NCI-H2171 treated with DMSO at 0.1 percent for 48 hours (cell line): ENCODE measurements around the gene NUDT16L1.

Experiments
- DNase-seq: peaks from one replicate; lab custom pipeline; 2025; lab: John Stamatoyannopoulos, UW

The NUDT16L1 gene

DNA sequence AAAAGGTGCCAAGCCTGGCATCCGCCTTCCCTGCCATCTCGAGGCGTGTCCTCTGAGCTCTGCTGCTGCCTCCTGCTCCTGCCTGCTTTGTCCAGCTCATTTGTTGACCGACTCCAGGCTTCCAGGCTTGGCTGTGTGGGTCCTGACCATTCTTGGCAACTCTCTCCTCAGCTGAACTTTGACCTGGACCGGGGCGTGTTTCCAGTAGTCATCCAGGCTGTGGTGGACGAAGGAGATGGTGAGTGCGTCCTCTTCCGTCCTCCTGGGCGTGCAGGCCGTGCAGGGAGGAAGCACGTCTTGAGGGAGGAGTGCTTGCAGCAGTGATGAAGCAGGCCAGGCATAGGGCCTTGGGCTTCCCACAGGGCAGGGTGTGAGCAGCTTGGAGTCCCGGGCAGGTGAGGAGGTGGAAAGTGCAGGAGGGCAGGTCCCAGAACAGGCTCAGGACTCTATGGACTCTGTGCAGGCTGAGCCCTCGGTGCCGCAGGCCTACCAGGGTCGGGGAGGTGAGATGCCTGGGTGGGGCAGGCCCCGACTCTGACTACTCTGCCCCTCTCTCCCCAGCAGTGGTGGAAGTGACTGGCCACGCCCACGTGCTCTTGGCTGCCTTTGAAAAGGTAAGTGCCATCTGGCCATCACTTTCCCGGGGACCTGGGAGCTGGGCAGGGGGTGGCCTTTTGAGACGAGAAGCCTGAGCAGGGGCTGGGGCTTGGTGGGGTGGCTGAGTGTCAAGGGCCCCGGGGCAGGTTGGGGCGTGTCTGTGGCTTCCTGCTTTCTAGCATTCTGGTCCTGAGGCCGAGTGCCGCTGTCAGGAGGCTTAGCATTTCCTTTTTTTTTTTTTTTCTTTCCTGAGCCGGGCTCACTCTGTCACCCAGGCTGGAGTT lies 28.6 kb upstream of the NUDT16L1 start:
- DNase-seq: peak; percentile 72

GRCh38 chr16:4666537-4667202 lies 26.7 kb upstream of the NUDT16L1 start:
- no peak for DNase-seq

GRCh38 chr16:4667203-4667963 lies 26.0 kb upstream of the NUDT16L1 start:
- no peak for DNase-seq

DNA sequence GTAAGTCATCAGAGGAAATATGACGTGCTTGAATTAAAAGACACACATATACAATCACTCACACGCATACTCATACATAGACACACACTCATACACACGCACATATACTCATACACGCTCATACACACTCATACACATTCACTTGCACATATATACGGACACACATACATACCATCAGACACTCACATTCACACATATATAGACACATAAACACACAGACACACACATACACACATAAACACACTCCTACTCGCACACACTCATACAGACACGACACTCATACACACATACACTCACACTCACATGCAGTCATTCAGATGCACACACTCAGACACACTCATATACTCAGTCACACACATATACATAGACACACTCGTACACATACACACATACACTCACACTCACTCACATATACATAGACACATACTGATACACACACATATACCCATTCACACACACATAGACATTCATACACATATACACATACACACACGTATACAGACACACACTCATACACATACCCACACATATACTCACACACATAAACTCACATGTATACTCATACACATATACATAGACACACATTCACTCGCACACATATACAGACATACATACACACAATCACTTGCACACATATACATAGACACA lies 24.9 kb upstream of the NUDT16L1 start:
- no peak for DNase-seq

DNA sequence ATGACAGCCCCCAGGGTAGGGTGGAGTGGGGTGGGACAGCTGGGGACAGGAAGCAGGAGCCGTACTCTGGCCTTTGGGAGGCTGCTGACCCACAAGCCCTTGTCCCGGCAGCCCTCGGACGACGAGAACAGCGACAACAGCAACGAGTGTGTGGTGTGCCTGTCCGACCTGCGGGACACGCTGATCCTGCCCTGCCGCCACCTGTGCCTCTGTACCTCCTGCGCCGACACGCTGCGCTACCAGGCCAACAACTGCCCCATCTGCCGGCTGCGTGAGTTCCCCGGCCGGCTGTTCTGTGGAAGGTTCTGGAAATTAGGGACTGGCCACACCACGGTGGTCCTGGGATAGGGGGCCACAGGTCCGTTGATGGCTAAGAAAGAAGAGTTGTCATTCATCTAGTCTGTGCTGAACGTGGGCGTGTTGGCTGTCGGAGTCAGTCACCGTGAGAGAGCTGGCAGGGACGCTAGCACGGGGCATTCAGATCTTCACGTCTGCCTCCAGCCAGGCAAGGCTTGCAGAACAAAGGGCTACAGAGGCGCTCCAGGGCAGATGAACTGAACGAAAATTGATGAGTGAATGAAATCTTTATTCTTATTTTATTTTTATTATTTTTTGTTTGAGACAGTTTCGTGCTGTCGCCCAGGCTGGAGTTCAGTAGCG lies 19.8 kb upstream of the NUDT16L1 start:
- no peak for DNase-seq

- no peak for DNase-seq
These were observed 18.3 kb upstream of the NUDT16L1 start for GRCh38 chr16:4674926-4675530.

DNA sequence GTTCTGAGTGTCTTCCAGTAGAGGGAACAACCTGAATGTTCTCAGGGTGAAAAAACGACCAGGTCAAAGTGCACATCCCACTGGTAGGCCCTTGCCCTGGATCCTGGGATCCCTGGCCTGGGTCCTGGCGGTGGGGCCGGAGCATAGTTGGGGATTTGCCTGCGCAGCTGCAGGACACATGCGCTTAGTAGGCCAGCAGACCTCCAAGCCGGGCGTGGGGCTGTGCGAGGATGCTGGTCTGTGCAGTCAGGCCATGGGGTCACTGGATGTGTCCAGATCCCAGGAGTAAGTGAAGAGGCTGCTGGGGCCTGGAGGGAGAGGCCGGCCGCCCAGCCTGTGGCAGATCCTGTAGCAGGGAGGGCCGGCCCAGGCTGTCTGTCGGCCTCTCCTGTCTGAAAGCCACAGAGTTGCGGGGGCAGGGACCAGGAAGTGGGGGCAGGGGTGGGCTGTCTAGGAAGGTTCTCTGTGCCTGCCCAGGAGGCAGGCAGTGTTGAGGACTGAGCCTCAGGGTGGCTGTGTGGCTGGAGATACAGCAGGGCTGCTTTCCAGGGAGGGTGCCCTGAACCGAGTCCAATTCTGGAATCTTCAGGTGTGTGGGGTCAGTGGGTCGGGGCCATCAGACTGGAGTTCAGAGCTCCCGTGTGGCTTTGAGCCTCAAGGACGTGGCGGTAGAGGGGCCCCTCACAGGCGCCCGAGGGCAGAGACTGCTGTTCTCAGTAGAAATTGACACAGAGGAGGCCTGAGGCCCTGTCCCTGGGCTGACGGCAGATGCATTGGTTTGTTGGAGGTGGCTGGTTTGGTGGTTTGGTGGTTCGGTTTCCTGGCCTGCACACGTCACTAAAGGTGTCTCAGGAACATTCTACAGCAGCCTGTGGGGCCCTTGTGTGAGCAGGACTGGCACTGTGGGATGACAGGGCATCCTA lies 17.2 kb upstream of the NUDT16L1 start:
- no peak for DNase-seq

- DNase-seq: no peak
These were observed 16.5 kb upstream of the NUDT16L1 start for GRCh38 chr16:4676831-4677230.

- DNase-seq: no peak
These were observed 16.0 kb upstream of the NUDT16L1 start for GRCh38 chr16:4677390-4677789.

DNA sequence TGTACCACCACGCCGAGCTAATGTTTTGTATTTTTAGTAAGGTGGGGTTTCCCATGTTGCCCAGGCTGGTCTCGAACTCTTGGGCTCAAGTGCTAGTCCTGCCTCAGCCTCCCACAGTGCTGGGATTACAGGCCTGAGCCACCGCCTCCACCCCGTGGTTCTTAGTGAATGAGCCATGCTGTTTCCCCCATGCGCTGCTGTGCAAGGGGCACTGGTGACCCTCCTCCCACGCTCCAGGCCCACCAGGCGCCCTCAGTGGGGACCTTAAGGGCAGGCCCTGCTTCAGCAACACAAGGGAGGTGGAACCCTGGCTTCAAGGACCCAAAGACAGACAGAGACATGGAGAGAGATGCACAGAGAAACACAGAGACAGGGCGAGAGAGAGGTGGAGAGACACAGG lies 15.4 kb upstream of the NUDT16L1 start:
- DNase-seq: no peak

- no peak for DNase-seq
These were observed 14.8 kb upstream of the NUDT16L1 start for GRCh38 chr16:4678596-4678995.

DNA sequence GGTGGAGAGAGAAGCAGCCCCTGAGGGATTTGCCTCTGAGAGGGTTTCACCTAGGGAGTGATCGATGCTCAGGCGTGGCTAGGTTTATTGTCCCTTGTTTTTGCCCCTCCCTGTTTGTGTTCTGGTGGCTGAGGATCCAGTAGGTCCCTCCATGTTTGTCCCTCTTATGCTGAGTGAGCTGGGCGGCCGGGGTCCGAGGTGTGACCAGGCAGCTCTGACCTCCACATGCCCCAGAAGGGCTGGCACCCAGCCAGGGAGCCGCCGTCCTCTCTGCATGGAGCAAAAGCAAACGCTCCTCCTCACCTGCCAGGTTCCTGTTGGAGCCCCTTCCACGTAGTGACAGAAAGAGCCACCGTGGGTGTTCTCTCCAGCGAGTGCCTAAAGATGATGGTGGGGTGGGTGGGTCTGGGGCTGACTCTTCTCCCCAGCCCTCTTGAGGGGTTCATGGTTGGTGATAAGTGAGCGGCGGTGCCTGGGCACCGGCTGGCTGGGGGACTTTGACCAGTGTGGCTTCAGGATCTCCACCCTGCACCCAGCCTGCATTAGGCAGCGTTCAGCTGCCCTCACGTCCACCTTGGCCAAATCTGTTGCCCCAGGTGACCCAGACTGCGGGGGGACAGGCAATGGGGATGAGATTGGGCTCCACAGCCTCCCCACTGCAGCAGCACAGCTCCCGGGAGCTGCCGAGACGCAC lies 14.1 kb upstream of the NUDT16L1 start:
- peak; percentile 9 for DNase-seq

- no peak for DNase-seq
These were observed 13.3 kb upstream of the NUDT16L1 start for GRCh38 chr16:4679850-4680636.

DNA sequence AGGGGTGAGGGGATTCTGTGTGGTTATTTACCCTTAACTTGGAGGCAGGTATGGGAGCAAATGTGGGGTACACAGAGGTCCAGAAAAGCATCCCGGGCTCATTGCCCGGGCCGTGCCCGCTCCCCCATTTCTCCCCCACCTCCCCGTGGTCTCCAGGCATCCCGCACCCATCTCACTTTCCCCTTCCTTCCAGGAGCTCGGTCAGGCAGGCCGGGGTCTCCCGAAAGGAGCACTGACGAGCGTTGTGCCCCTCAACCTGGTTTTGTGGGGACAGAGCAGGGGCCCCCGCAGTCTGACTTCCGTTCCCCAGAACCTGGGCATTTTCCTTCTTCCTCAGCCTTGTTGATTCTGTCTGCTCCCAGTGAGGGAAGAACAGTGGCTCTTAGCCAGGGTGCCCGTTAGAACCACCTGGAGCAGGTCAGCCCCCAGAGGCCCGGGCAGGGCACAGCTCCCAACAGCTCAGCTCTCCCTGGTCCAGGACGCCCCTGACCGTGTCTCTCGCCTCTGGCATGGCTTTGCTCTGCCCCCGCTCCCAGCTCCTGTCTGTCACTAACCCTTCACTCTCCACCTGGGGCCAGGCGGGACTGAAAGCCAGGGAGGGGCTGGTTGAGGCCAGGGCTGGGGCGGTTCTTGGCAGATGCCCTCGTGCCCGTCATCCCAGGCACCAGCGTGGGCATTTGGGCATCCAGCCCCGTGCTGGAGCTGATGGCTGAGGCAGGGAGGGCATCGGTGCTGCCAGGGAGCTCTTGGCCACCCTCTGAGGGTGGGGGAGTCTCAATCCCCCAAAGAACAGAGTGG lies 12.5 kb upstream of the NUDT16L1 start:
- DNase-seq: no peak

DNA sequence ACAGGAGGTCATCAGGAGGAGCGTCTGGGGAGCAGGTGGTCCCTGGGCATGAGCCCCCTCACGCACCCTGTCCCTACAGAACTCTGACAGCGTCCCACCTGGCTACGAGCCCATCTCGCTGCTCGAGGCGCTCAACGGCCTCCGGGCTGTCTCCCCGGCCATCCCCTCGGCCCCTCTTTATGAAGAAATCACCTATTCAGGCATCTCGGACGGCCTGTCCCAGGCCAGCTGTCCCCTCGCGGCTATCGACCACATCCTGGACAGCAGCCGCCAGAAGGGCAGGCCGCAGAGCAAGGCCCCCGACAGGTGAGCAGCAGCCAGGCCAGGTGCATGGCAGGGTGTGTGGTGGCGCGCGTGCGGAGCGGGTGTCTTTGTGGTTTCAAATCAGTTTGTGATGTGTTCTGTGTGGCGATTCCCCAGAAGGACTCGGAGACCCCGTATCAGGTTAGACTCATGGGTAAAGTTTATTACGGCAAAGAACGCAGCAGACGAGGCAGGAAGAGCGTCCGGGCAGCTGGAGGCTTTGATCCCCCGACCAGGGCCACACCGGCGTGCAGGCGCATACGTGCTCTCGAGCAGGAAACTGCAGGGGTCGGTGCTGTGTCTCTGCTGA lies 11.8 kb upstream of the NUDT16L1 start:
- DNase-seq: no peak

DNA sequence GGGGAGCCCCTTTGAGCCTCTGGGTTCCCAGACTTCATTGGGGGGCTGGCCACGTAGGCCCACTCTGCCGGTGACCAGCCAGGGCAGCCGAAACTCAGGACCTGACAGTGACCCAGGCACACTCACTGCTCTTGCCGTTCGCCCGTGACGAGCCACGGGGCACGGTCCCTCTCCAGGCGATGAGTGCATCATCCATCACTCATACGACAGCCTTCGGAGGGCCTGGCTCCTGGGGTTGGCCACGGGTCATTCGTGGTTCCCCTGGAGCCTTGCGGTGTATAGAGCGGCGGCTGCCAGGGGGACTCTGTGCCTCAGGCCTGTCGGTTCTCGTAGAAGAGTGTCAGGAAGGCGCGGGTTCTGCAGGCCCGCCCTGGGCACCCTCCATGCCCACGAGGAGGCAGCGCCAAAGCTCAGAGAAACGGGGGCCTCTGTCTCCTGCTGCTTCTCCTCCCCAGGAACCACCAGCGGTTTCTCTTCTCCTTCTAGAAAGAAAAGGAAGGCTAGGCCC lies 11.2 kb upstream of the NUDT16L1 start:
- no peak for DNase-seq

GRCh38 chr16:4682616-4683254 lies 10.6 kb upstream of the NUDT16L1 start:
- DNase-seq: no peak
